ENCODE results near the gene DHCR24. TPM values are rescaled to one million over a fixed set of nuclear protein-coding genes. Genes with fewer than 3 reads are reported as not detected.

The DHCR24 gene
- total and polyA plus RNA-seq, 2 of the 13 experiments (the other 11 are each of a cell fraction or from before 2014, with no cell fraction given): 374 to 448 TPM

GRCh38 chr1:54813485-54814125 lies 73.4 kb downstream of the DHCR24 start:
- WGBS (ENCODE audit: low lambda C conversion rate): 37% methylated on average over 11 of the region's 13 CpGs
- no peak overlapping the region for H3K4me2 ChIP-seq (ENCODE audit: low read depth, low read length)
- no peaks in the 10 kb centered on the region for H3K36me3 ChIP-seq (replicated peaks in 1 of 2; ENCODE audit: control insufficient read depth in 1 of 2, insufficient read depth in 2 of 2, low read length in 2 of 2)
- ATAC-seq (no peak), DNase-seq (ENCODE audit: low spot score) (no peak), FAIRE-seq (no peak)
- BruUV-seq (replicated peaks): no TSS peak
- no peak overlapping the region for H2AFZ ChIP-seq (ENCODE audit: low read length)
- H4K20me1 ChIP-seq (ENCODE audit: insufficient read depth, low read length): no peaks in the 10 kb centered on the region
- ChIA-PET POLR2A (no interaction called here), CTCF (ENCODE audit: low intra/inter-chr PET ratio, low total read pairs) (no interaction called here)
- TF ChIP-seq ZNF276 (CRISPR knock-in tag; IDR thresholded peaks at IDR 0.05; ENCODE audit: low read depth) (no peak), MBNL3 (CRISPR knock-in tag; conservative IDR thresholded peaks at IDR 0.05) (no peak), NR0B2 (CRISPR knock-in tag; IDR thresholded peaks at IDR 0.05) (no peak), GATAD1 (CRISPR knock-in tag; IDR thresholded peaks at IDR 0.05) (no peak), NR3C1 (CRISPR knock-in tag; IDR thresholded peaks at IDR 0.05) (no peak), ZKSCAN5 (CRISPR knock-in tag; IDR thresholded peaks at IDR 0.05) (no peak), IRF9 (CRISPR knock-in tag; IDR thresholded peaks at IDR 0.05; ENCODE audit: borderline replicate concordance) (no peak), ELK4 (CRISPR knock-in tag; IDR thresholded peaks at IDR 0.05; ENCODE audit: borderline replicate concordance) (no peak), ZNF205 (CRISPR knock-in tag; IDR thresholded peaks at IDR 0.05) (no peak), HINFP (CRISPR knock-in tag; IDR thresholded peaks at IDR 0.05; ENCODE audit: low read depth) (no peak), ARHGAP35 (CRISPR knock-in tag; IDR thresholded peaks at IDR 0.05; ENCODE audit: borderline replicate concordance) (no peak)
- in situ Hi-C loops (cut with HindIII; ENCODE audit: extremely low pct_ligation_motif_present, low pct_unique_long_range_greater_than_20kb) (loop anchor here (5.0 to 10.0 kb wide), 2 partner anchors 141 to 181 kb away; partner anchors contain the start of gene BSND), intact Hi-C loops (cut with micrococcal nuclease; ENCODE audit: unreplicated experiment) (no loop called here)
- peaks cover 6 to 44% of the 10 kb centered on the region in 2 experiments; a peak in 4 of 5 replicates for H3K27me3 ChIP-seq (ENCODE audit: control insufficient read depth in 1 of 2, insufficient read depth in 2 of 2, low read length in 2 of 2)
- H3K27ac ChIP-seq (ENCODE audit: extremely low read length, insufficient read depth, low read length): no peak overlapping the region
- H3K4me3 ChIP-seq (replicated peaks in 1 of 3; ENCODE audit: insufficient read depth in 1 of 3, low read depth in 2 of 3, low read length in 3 of 3): no peak overlapping the region
- peaks cover 40% of the 10 kb centered on the region for H3K4me1 ChIP-seq (ENCODE audit: insufficient read depth, low read length)
- no peaks in the 10 kb centered on the region for H3K79me2 ChIP-seq (ENCODE audit: insufficient read depth, low read length)
- no peaks in the 10 kb centered on the region for H3K9me3 ChIP-seq (ENCODE audit: low read length)
- H3K9ac ChIP-seq (ENCODE audit: insufficient read depth, low read depth, low read length): no peak overlapping the region

All from HepG2 (cell line).